GM10248 (cell line): ENCODE data around the gene AQP1.

ENCODE experiments used
- CTCF ChIA-PET: fragments of 300-600 bp; sonication (Branson Sonifier 250); formaldehyde crosslinking; extraction: SDS; loops from one replicate; lab custom pipeline; 2021; ENCODE audit warnings: antibody characterized with exemption; lab: Yijun Ruan, JAX
- POLR2A ChIA-PET: fragments of 350-650 bp; sonication (Branson Sonifier 250); formaldehyde crosslinking; extraction: SDS; loops from one replicate; lab custom pipeline; 2020; ENCODE audit warnings: antibody characterized with exemption; lab: Yijun Ruan, JAX
- DNase-seq: peaks from one replicate; pipeline ENCODE4 v3.0.0; 2012; ENCODE audit errors: extremely low spot score
- TF ChIP-seq, protein P1 (sequence below): IDR thresholded peaks from 2 replicates; pipeline ENCODE4 v1.5.1; 2012; ENCODE audit warnings: mild to moderate bottlenecking, low read depth; ENCODE audit errors: extremely low read depth, missing control alignments, control extremely low read depth

AQP1 gene

DNA sequence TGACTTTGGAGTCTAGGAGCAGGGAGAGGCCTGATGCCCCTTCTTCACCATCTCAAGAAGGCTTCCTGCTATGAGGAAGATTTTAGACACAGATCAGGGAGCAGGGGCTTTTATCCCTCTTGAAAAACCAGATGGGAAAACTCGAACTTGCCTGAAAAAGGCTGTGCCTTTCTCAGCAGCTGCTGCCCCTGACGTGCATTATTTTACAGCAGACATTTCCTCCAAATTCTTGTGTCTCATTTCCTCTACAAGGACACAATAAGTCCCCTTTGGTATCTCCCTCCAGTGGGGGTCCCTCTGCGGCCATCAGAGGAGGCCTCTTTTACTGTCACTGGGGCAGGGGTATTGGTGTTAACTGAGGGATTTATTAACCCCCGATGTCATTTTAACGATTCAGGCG, 38.0 kb upstream of the AQP1 start:
- DNase-seq, result no peak
- ChIA-PET POLR2A (no interaction called here), CTCF (interaction anchor here (1.2 kb wide), 1 partner anchor 110 kb away, joined by 3 read pairs; no protein-coding TSS in a partner anchor)
- TF ChIP-seq, protein P1, sequence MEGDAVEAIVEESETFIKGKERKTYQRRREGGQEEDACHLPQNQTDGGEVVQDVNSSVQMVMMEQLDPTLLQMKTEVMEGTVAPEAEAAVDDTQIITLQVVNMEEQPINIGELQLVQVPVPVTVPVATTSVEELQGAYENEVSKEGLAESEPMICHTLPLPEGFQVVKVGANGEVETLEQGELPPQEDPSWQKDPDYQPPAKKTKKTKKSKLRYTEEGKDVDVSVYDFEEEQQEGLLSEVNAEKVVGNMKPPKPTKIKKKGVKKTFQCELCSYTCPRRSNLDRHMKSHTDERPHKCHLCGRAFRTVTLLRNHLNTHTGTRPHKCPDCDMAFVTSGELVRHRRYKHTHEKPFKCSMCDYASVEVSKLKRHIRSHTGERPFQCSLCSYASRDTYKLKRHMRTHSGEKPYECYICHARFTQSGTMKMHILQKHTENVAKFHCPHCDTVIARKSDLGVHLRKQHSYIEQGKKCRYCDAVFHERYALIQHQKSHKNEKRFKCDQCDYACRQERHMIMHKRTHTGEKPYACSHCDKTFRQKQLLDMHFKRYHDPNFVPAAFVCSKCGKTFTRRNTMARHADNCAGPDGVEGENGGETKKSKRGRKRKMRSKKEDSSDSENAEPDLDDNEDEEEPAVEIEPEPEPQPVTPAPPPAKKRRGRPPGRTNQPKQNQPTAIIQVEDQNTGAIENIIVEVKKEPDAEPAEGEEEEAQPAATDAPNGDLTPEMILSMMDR, result no peak

DNA sequence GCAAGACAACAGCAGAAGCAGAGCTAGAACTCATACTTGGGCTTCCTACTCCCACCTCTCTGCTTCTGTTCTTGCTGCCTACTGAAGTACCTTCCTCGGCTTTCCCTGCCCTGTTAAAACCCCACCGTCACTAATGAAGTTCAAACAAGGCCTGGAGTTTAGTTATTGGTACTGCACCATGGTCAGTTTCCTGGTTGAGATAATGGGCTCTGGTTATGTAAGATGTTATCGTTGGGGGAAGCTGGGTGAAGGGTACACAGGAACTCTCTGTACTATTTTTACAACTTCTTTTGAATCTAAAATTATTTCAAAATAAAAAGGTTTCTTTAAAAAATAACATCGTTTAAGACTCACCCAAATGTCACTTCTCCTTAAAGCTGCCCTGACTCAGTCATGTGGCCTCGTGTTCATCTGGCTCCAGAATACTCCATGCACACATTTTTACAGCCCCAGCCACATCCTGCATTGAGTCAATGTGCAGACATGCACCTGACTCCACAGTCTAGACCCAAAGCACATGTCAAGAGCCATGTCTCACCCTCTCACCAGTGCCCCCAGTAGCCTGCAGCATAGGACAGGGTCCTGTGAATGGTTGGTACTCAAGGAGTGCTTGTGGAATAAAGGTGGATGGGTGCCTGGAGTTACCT, 36.9 kb upstream of the AQP1 start:
- ChIA-PET POLR2A (no interaction called here), CTCF (no interaction called here)
- TF ChIP-seq, protein P1, result no peak
- no peak for DNase-seq

DNA sequence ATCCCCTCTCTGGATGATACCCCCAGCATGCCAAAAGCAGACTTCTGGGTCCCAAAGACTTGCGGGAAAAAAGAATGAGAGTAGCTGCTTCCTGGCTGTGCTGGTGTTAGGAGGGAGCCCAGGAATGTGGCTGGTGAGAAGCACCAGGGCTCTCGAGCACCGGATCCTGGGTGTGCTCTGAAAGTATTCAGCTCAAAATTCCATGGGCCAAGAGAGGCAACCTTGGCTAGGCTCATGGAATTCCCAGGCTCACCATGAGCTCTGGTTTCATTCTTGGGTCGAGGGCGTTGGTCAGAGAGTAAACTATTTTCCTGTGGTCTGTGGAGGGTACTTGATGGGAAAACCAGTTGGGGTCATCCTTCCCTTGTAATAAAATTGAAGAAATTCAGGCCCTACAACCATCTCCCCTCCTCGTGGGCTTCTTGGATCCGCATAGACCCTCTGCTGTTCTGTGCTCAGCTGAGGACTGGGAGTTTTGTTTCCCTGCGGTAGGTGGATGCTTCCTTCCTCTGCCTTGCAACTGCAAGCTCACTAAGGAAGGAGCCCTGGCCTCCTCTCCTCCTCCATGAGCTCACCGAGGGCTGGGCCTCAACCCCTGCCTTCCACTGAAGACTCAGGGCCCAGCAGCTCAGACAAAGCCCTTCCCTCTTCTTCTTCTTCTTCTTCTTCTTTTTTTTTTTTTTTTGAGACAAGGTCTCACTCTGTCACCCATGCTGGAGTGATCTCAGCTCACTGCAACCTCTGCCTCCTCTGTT, 34.5 kb upstream of the AQP1 start:
- TF ChIP-seq, protein P1, result no peak
- DNase-seq, result no peak
- ChIA-PET POLR2A (no interaction called here), CTCF (interaction anchor here (1.3 kb wide), 1 partner anchor 23 kb away, joined by 3 read pairs; no protein-coding TSS in a partner anchor)

DNA sequence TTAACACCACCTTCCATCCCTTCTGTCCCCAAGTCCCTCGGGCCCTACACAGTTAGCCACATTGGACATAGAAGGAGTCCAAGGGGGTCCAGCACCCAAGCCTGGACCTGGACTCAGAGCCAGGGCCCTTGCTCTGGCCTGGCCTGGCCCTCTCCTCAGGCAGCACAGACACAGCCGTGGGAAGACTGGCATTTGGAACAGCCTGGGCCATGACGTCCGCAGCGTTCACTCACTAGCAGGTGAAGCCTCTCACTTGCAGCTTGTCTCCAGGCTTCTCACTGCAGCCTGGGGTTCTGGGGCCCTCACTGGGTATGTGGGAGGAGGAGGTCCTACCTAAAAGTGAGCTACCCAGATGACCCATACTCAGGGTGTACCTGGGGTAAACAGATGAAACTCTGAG, 33.7 kb upstream of the AQP1 start:
- POLR2A ChIA-PET, result no interaction called here
- CTCF ChIA-PET, result interaction anchor here (1.0 to 1.3 kb wide), 2 partner anchors 24 to 96 kb away, joined by 3 read pairs; no protein-coding TSS in a partner anchor

DNA sequence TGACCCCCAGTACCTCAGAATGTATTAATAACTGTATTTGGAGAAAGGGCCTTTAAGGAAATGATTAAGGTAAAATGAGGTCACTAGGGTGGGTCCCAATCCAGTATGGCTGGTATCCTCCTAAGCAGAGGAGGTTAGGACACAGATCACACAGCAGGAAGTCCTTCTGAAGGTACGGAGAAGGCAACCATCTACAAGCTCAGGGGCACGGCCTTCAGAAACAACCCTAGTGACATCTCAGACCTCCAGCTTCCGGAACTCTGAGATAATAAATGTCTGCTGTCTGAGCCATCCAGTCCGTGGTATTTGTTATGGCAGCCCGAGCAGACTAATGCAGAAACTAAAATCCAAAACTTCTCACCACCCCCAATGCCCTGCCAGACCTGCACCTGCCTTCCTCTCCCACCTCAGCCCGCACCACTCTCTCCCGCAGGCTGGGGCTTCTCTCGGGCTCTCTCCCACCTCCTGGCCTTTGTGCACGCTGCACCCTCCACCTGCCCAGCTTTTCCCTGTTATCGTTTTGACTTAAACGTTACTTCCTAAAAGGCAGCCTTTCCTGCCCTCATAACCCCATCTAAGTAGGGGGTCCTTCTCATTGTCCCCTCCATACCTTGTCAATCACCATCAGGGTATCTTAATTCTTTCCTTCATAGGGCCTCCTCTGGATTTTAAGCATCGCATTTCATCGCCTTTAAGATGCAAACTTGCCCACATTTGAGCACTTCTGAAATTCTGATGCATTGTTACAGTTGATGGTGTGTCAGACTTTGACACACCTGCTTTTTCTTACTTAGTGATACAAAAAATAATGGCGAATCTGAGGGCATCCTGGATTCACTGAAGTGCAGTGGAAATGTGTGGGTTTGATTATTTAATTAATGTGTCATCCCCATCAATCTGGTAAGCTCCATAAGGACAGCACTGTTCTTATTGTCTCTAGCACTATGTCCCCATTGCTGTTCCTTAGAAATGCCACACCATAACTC, 32.2 kb upstream of the AQP1 start:
- ChIA-PET POLR2A (no interaction called here), CTCF (no interaction called here)

More for the DNA sequence above, 33.7 kb upstream of the AQP1 start:
- TF ChIP-seq, protein P1, result no peak
- DNase-seq, result no peak

More for the DNA sequence above, 32.2 kb upstream of the AQP1 start:
- TF ChIP-seq, protein P1, result no peak
- DNase-seq, result no peak
